GM18861 (cell line): ENCODE results near the gene UBN1.
"Not testable (repeated sequence)": the region's sequence is repeated elsewhere in the genome, so short reads cannot be mapped to it uniquely, and the experiment has no call there.

Experiments used
- ATAC-seq: cut with Tn5 transposase; IDR thresholded peaks from one replicate; pipeline ENCODE4 v1.9.1; 2021; ENCODE audit not compliant: unreplicated experiment

The UBN1 gene

DNA sequence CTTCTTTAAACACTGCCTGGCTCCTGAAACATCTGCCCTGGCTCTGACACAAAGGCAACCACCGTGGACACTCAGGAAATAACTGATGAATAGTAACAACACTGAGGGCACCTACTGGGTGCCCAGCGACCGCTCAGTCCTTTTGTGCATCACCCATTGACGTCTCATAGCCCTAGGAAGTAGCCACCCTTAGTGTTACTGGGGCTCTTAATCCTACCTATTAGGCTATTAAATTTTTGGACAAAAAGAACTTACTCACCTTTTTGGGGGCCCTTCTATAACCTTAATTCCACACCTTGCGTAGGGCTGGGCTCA is 78.0 kb downstream of the UBN1 start:
- ATAC-seq: no peak

DNA sequence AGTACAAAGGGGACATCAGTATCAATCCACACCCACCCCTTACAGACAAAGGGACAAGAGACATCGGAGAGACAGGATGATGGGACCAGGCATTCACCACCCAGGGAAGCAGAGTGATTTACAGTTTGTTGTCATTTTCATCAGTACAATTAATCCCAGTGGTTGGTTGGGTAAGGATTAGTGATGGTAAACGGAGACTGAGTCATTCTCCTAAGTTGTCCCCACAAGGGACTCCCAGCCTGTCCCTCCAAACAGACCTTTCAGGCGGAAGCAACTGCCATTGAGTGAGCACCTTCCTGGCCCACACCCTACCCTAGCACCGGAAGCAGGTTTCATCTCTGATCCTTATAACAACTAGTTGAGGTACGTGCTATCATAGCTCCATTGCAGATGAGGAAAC is 78.5 kb downstream of the UBN1 start:
- no peak for ATAC-seq

DNA sequence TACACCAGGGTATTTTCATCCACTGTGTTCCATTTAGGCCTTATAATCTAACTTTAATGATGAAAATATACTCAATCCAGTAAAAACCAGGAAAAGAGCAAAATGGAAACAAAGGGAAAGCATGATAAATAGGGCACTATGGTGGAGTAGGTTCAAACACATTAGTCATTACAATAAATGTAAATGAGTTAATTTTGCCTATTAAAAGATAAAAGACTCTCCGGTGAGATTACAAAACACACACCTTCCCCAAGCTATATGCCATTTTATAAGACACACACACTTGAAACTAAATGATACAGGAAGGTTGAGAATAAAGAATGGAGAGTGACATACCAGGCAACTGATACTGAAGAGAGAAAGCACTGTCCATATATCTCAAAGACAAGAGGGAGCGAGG is 79.6 kb downstream of the UBN1 start:
- no peak for ATAC-seq

DNA sequence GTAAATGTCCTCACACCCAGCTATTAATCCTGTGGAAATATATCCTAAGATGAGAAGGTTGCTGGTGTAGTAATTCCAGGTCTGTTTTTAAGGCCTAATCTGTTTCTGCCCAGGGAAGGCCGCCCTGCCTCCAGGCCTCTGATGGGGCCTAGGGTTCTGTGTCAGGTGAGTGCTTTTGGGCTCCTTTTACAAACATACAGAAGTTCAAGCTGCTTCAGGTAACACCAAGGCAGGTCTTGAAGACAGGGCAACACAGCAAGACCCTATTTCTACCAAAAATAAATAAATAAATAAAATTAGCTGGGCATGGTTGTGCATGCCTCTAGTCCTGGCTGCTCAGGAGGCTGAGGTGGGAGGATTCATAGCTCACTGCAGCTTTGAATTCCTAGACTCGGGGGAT is 80.4 kb downstream of the UBN1 start:
- no peak for ATAC-seq

DNA sequence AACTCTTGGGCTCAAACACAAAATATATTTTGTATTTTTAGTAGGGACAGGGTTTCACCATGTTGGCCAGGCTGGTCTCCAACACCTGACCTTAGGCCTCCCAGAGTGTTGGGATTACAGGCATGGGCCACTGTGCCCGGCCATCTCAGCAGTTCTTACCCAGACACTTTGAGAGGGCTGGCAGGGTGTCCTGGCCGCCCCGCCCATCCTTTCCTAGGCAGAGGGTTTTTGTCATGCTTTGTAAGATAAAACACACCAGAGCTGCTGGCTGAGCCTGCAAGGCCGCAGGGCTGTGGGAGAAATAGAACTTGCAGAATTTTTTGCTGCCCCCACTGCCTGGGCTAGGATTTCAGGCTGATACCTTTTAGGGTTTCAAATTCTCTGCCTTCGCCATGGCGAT is 80.9 kb downstream of the UBN1 start:
- no peak for ATAC-seq

DNA sequence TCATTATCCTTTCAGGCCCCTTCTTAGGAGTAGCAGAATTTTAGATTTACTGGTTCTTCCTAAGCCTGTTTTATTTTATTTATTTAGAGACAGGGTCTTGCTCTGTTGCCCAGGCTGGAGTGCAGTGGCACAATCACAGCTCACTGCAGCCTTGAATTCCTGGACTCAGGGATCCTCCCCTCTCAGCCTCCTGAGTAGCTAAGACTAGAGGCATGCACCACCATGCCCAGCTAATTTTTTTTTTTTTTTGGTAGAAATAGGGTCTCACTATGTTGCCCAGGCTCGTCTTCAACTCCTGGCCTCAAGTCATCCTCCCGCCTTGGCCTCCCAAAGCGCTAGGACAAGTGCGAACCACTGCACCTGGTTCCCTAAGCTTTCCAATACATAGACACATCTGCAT is 82.3 kb downstream of the UBN1 start:
- ATAC-seq: not testable (repeated sequence)

DNA sequence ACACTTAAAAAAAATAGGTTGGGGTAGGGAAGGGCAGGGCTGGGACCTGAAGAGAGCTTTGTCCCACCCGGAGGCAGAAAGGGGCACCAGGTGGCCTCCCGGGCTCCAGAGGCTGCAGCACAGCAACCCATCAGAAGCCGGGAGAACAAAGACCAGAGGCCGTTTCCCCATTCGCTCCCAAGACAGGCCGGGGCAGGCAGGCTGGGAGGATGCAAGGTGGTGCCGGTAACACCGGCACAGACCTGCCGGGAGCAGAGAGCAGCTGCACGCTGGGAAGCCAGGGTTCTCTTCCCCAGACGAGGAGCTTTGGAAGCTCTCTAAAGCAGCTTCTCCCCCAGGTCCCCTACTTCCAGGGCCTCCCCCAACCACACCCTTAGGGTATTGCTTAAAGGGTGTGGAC is 84.1 kb downstream of the UBN1 start:
- ATAC-seq: no peak
